ENCODE data around the gene AK4. TPM values are rescaled to one million over a fixed set of nuclear protein-coding genes. Genes with fewer than 3 reads are reported as not detected.
A peak's percentile ranks its signal among the peaks of the same experiment; 100 is the strongest.

The AK4 gene
- total RNA-seq, 1 experiment from 2014 or later, result 17.6 TPM

DNA sequence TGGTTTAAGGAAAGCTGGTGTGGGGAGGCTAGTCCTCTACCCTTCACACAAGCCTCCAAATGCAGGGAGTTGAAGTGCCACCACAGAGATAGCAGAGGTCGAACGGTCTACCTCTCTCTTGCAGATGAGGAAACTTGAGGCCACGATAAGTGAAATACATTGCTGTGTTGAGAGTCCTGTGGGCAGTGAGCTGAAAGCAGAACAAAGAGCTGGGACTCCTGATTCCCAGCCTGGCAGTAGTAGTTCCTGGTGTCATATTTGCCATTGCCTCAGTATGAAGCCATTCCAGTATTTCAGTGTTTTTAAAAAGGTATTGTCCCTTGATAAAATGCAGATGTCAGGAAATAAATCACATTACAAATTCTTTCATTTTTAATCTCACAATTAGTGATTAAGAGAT, 28.6 kb downstream of the AK4 start:
- Histone ChIP-seq H3K4me2 (peak overlapping the region; percentile 45), H2AFZ (no peak overlapping the region), H3F3A (ENCODE audit: insufficient read depth, low read depth) (peaks cover 28% of the 10 kb centered on the region), H3K36me3 (ENCODE audit: low read depth) (no peaks in the 10 kb centered on the region), H3K4me3 (no peak overlapping the region), H3K27ac (peak overlapping the region; percentile 77), H3K9me3 (ENCODE audit: insufficient read depth, low read depth) (no peaks in the 10 kb centered on the region), H3K27me3 (ENCODE audit: insufficient read depth, low read depth) (no peaks in the 10 kb centered on the region), H4K20me1 (ENCODE audit: insufficient read depth) (no peaks in the 10 kb centered on the region), H3K79me2 (ENCODE audit: low read depth) (peaks cover 74% of the 10 kb centered on the region), H3K9me2 (ENCODE audit: insufficient read depth) (no peaks in the 10 kb centered on the region), H3K4me1 (replicated peaks; ENCODE audit: insufficient read depth) (peaks cover 68% of the 10 kb centered on the region)
- ChIA-PET CTCF (interaction anchor here (0.6 kb wide), 1 partner anchor 82 kb away, joined by 4 read pairs; no protein-coding TSS in a partner anchor), POLR2A (ENCODE audit: unreplicated experiment) (interaction anchor here (0.6 kb wide), 1 partner anchor 74 kb away, joined by 7 read pairs; no protein-coding TSS in a partner anchor)
- no TSS peak for BruUV-seq (replicated peaks)
- intact Hi-C loops (cut with micrococcal nuclease; ENCODE audit: unreplicated experiment), result loop anchor here (2.0 to 10.0 kb wide), 2 partner anchors 212 to 244 kb away; partner anchors contain the start of genes JAK1, LEPR and LEPROT
- peak; percentile 35 to 62 for DNase-seq
- TF ChIP-seq, protein P1, sequence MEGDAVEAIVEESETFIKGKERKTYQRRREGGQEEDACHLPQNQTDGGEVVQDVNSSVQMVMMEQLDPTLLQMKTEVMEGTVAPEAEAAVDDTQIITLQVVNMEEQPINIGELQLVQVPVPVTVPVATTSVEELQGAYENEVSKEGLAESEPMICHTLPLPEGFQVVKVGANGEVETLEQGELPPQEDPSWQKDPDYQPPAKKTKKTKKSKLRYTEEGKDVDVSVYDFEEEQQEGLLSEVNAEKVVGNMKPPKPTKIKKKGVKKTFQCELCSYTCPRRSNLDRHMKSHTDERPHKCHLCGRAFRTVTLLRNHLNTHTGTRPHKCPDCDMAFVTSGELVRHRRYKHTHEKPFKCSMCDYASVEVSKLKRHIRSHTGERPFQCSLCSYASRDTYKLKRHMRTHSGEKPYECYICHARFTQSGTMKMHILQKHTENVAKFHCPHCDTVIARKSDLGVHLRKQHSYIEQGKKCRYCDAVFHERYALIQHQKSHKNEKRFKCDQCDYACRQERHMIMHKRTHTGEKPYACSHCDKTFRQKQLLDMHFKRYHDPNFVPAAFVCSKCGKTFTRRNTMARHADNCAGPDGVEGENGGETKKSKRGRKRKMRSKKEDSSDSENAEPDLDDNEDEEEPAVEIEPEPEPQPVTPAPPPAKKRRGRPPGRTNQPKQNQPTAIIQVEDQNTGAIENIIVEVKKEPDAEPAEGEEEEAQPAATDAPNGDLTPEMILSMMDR (conservative IDR thresholded peaks at IDR 0.05), result no peak

DNA sequence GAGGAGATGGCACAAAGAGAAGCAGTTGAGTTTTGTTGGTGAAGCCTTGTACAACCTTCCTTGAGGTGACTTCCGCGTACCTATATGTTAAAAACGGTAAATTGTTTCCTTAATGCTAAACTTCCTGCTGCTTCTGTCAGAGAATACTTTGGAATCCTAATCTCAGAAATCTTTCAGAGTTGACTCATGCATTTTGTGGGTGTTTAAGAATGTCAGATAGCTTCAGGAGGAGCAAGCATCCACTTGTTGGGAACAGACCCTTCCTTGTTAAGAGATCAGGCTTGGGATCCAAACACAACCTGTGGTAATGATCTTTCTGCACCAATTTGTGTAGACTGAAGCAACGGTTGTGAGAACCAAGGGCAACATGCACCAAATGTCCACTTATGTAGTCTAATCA, 29.5 kb downstream of the AK4 start:
- POLR2A ChIA-PET (ENCODE audit: unreplicated experiment), result interaction anchor here (0.6 to 0.7 kb wide), 2 partner anchors 73 to 114 kb away, joined by 6 to 7 read pairs; no protein-coding TSS in a partner anchor

DNA sequence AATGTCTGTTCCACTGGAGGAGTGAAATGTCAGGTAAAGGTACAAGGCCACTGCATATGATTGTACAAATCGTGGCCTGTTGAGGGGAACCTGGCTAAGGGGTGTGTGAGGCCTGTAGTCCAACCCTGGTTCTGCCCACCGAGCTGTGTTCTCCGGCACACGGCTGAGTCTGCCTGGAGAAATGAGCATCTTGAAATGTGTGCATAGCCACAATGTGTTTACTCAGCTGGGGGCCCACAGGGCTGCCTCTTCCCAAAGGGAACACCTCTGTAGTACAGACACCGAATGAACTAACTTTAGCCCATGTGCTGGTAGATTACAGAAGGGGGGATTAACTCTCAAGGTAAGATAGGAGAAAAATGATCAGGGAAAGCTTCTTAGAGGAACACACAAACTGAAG, 30.2 kb downstream of the AK4 start:
- intact Hi-C loops (cut with micrococcal nuclease; ENCODE audit: unreplicated experiment), result loop anchor here (10.0 kb wide), 1 partner anchor 213 kb away; the partner anchor contains the start of gene JAK1
- ChIA-PET CTCF (interaction anchor here (0.6 kb wide), 1 partner anchor 113 kb away, joined by 10 read pairs; no protein-coding TSS in a partner anchor), POLR2A (ENCODE audit: unreplicated experiment) (no interaction called here)
- H3K4me3 ChIP-seq, result no peak overlapping the region
- peaks cover 62% of the 10 kb centered on the region for H3K4me1 ChIP-seq (replicated peaks; ENCODE audit: insufficient read depth)
- no peak overlapping the region for H2AFZ ChIP-seq
- peaks cover 28% of the 10 kb centered on the region for H3F3A ChIP-seq (ENCODE audit: insufficient read depth, low read depth)
- no peaks in the 10 kb centered on the region for H4K20me1 ChIP-seq (ENCODE audit: insufficient read depth)
- H3K27me3 ChIP-seq (ENCODE audit: insufficient read depth, low read depth), result no peaks in the 10 kb centered on the region
- BruUV-seq (replicated peaks), result no TSS peak
- peak overlapping the region; percentile 77 for H3K27ac ChIP-seq
- H3K79me2 ChIP-seq (ENCODE audit: low read depth), result peaks cover 61% of the 10 kb centered on the region
- DNase-seq, result no peak
- TF ChIP-seq, protein P1 (conservative IDR thresholded peaks at IDR 0.05), result no peak
- no peak for TF ChIP-seq EZH2 (IDR thresholded peaks at IDR 0.05; ENCODE audit: low read depth)
- no peaks in the 10 kb centered on the region for H3K9me3 ChIP-seq (ENCODE audit: insufficient read depth, low read depth)
- H3K36me3 ChIP-seq (ENCODE audit: low read depth), result no peaks in the 10 kb centered on the region
- H3K4me2 ChIP-seq, result peak overlapping the region; percentile 45
- no peaks in the 10 kb centered on the region for H3K9me2 ChIP-seq (ENCODE audit: insufficient read depth)

More for the DNA sequence above, 29.5 kb downstream of the AK4 start:
- Histone ChIP-seq H3K27me3 (ENCODE audit: insufficient read depth, low read depth) (no peaks in the 10 kb centered on the region), H3K27ac (peak overlapping the region; percentile 77), H3K4me3 (no peak overlapping the region), H3K4me2 (peak overlapping the region; percentile 45), H3K9me3 (ENCODE audit: insufficient read depth, low read depth) (no peaks in the 10 kb centered on the region), H3F3A (ENCODE audit: insufficient read depth, low read depth) (peaks cover 28% of the 10 kb centered on the region), H3K36me3 (ENCODE audit: low read depth) (no peaks in the 10 kb centered on the region), H2AFZ (no peak overlapping the region), H3K79me2 (ENCODE audit: low read depth) (peaks cover 68% of the 10 kb centered on the region), H3K9me2 (ENCODE audit: insufficient read depth) (no peaks in the 10 kb centered on the region), H4K20me1 (ENCODE audit: insufficient read depth) (no peaks in the 10 kb centered on the region), H3K4me1 (replicated peaks; ENCODE audit: insufficient read depth) (peaks cover 68% of the 10 kb centered on the region)
- DNase-seq, result peak; percentile 37 to 97
- no TSS peak for BruUV-seq (replicated peaks)
- CTCF ChIA-PET, result no interaction called here
- intact Hi-C loops (cut with micrococcal nuclease; ENCODE audit: unreplicated experiment), result loop anchor here (2.0 to 10.0 kb wide), 2 partner anchors 213 to 243 kb away; partner anchors contain the start of genes JAK1, LEPR and LEPROT
- TF ChIP-seq, protein P1 (conservative IDR thresholded peaks at IDR 0.05), result no peak
- no peak for TF ChIP-seq EZH2 (IDR thresholded peaks at IDR 0.05; ENCODE audit: low read depth)

Measured in PC-9 (cell line).